Activated naive CD8-positive, alpha-beta T cell (primary cell): Measurements from ENCODE around the gene EZH1.

ENCODE experiments used
- H3K27ac Mint-ChIP-seq: one replicate; pipeline ENCODE4 v1.8.0; 2021; ENCODE audit warnings: mixed read lengths
- H3K27me3 Mint-ChIP-seq: one replicate; pipeline ENCODE4 v1.8.0; 2021; ENCODE audit warnings: mixed read lengths
- H3K36me3 Mint-ChIP-seq: one replicate; pipeline ENCODE4 v1.8.0; 2021; ENCODE audit warnings: mixed read lengths
- H3K4me1 Mint-ChIP-seq: one replicate; pipeline ENCODE4 v1.8.0; 2021; ENCODE audit warnings: low read depth, mixed read lengths
- H3K4me3 Mint-ChIP-seq: one replicate; pipeline ENCODE4 v1.8.0; 2021; ENCODE audit warnings: mild to moderate bottlenecking, mixed read lengths
- H3K9me3 Mint-ChIP-seq: one replicate; pipeline ENCODE4 v1.8.0; 2021; ENCODE audit warnings: low read depth, mixed read lengths

EZH1 gene

DNA sequence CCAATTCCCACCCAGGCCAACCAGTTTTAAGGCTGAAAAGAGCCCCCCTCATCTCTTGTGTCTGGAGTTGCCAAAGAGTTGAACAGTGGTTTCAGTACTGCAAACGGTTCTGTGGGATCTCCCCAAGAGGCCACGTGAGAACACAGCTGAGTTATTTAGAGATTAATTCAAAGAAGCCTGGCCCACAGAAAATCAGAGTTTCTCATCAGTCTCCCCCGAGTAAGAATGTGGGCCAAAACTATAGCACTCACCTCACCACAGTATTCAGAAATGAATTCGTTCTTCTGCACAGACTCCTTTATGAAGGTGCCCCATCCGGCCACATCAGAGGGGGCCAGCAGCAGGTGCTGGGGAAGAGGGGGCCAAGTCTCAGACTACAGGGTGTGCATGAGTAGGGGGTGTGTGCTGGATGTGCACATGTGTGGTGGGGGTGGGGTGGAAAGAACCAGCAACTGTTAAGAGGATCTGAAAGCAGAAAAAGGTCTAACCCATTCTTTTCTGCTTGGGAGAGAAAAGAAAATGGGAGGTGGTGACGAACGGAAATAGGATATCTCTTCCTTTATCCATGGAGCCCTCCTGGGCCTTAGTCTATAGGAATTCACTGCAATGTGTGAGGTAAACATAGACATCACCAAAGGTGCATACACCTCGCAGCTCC is 39.9 kb downstream of the EZH1 start:
- no peaks in the 10 kb centered on the region for H3K9me3 Mint-ChIP-seq
- no peak overlapping the region for H3K27ac Mint-ChIP-seq
- H3K36me3 Mint-ChIP-seq: peaks cover 35% of the 10 kb centered on the region
- no peak overlapping the region for H3K4me3 Mint-ChIP-seq
- peaks cover 21% of the 10 kb centered on the region for H3K4me1 Mint-ChIP-seq
- no peaks in the 10 kb centered on the region for H3K27me3 Mint-ChIP-seq

DNA sequence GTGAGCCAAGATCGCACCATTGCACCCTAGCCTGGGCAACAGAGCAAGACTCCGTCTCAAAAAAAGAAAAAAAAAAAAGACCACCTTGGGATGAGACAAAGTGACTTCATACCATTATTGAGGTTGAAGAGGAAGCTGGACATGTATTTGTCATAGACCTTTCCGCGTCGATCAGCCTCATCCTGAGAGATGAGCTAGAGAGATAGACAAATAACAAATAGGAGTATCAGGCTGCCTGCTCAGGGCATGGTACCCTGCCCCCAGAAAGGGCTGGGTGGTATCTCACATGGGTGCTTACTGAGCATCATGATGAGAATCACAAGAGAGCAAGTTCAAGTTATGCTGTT is 40.4 kb downstream of the EZH1 start:
- Mint-ChIP-seq H3K27ac (no peak overlapping the region), H3K36me3 (peaks cover 35% of the 10 kb centered on the region), H3K9me3 (no peaks in the 10 kb centered on the region), H3K4me3 (no peak overlapping the region), H3K4me1 (peaks cover 21% of the 10 kb centered on the region), H3K27me3 (no peaks in the 10 kb centered on the region)

DNA sequence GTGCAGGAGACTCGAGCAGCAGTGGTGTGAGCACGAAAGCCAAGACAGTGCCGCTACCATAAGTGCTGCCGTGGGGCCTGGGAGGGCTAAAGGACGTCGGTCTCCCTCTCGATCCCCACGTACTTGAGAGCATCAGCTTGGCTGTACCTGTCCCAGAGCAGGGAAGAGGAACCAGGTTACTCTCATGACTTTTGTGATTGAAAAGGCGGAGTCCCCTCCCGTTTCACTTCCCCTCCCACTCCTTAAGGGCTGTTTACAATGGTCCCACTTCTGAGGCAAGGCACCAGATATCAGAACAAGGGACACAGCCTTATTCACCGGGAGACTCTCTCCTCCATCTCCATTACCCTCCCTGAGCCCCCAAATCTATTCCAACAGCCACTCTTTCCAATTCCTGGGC is 42.4 kb downstream of the EZH1 start:
- Mint-ChIP-seq H3K36me3 (peaks cover 25% of the 10 kb centered on the region), H3K9me3 (no peaks in the 10 kb centered on the region), H3K27me3 (no peaks in the 10 kb centered on the region), H3K27ac (no peak overlapping the region), H3K4me3 (no peak overlapping the region), H3K4me1 (peaks cover 14% of the 10 kb centered on the region)

DNA sequence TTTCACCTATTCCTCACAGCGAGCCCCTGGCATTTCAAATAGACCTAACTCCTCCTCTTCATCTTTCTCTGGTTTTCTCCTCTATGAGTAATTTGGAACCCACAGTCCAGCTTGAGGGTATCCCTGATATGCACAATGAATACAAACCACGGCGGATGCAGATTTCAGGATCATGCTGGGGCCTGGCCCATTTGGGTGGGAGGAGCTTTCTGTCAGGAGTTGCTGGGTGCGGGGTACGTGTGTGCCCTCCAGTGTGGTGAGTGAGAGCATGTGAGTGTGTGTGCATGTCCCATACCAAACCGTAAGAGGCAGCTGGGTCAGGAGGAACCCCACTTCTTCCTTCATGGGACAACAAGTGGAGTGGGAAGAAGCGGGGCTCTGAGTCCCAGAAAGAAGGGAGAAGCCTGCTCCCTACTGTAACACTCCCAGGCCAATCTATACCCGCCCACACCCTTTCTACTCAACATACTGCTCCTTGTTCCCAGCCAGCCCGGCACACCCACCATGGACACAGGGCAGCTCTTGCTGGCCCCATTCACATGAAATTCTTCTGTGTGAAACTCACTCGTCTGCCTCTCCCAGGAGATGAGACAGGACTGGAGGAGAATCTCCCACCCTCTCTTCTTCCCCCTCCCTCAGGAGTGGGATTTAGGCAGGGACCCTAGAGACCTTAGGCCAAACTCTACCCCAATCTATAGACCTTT is 44.1 kb downstream of the EZH1 start:
- H3K36me3 Mint-ChIP-seq: peaks cover 25% of the 10 kb centered on the region
- no peak overlapping the region for H3K27ac Mint-ChIP-seq
- H3K9me3 Mint-ChIP-seq: no peaks in the 10 kb centered on the region
- peaks cover 1% of the 10 kb centered on the region for H3K4me1 Mint-ChIP-seq
- no peaks in the 10 kb centered on the region for H3K27me3 Mint-ChIP-seq
- H3K4me3 Mint-ChIP-seq: no peak overlapping the region

DNA sequence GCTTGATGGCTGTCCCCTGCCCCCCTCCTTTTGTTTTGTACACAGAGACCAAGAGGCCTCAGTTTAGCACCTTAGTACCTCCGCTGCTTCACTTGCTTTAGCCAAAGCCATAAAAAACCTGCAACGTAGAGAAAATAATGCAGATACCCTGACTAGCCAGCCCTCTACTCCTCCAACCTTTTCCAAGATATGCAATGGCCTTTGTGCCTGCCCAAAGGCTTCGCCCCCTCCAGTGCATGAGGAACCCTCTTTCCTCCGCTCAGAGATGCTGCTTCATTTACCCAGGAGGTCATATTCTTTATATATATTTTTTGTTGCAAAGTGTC is 45.5 kb downstream of the EZH1 start:
- Mint-ChIP-seq H3K4me3 (no peak overlapping the region), H3K36me3 (peaks cover 18% of the 10 kb centered on the region), H3K4me1 (no peaks in the 10 kb centered on the region), H3K9me3 (no peaks in the 10 kb centered on the region), H3K27ac (no peak overlapping the region), H3K27me3 (no peaks in the 10 kb centered on the region)

DNA sequence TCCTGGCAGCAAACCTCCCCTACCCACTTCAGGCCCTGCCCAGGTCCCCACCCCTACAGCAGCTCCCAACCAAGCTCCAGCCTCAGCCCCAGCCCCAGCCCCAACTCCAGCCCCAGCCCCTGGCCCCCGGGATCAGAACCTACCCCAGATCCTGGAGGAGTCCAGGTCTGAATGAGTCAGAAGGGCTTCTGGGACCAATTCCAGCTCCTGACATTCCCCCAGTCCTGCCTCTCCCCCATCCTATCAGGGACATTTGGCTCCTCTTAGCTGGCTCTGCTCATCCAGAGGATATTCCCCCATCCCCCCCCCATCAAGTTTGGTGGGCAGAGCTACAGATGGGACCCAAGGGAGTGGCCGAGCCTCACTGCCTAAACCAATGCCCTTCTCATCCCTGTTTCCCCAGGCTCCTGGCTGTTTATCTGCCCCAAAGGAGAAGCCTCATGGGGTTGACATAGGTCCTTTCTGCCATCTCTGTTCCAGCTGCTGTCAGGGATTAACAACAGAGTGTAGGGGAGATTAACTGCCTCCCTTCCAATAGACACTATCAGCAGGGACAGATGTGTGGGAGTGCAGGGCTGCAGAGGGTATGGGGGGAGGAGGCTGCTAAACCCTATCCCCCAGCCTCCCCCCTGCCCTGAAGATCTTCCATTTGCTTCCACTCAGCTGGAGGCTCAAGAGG is 46.0 kb downstream of the EZH1 start:
- H3K4me3 Mint-ChIP-seq: no peak overlapping the region
- H3K27me3 Mint-ChIP-seq: no peaks in the 10 kb centered on the region
- no peaks in the 10 kb centered on the region for H3K4me1 Mint-ChIP-seq
- peaks cover 16% of the 10 kb centered on the region for H3K36me3 Mint-ChIP-seq
- H3K27ac Mint-ChIP-seq: no peak overlapping the region
- H3K9me3 Mint-ChIP-seq: no peaks in the 10 kb centered on the region

DNA sequence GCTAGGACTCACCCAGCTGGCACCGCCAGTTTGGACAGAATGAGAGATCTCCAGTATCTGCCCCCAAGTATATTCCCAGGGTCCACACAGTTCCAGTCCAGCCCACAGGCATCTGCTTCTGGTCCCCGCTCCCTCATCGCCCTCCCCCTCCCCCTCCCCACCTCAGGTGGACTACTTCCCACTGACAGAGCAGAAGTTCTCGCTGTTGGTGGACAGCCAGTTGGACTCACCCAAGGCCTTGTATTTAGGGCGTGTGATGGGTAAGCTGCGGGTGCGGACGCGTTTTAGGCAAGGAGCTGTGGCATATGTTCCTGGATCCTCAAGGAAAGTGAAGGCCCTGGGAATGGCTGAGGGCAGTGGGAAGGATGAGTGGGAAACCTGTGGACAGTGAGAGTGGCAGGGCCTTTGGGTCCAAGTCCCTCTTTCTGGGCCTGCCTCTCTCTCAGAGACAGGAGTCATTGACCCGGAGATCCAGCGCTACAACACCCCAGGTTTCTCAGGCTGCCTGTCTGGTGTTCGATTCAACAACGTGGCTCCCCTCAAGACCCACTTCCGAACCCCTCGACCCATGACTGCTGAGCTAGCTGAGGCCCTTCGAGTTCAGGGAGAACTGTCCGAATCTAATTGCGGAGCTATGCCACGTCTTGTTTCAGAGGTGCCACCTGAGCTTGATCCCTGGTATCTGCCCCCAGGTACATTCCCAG is 47.6 kb downstream of the EZH1 start:
- H3K27me3 Mint-ChIP-seq: no peaks in the 10 kb centered on the region
- no peaks in the 10 kb centered on the region for H3K4me1 Mint-ChIP-seq
- no peak overlapping the region for H3K4me3 Mint-ChIP-seq
- peaks cover 7% of the 10 kb centered on the region for H3K36me3 Mint-ChIP-seq
- H3K9me3 Mint-ChIP-seq: no peaks in the 10 kb centered on the region
- no peak overlapping the region for H3K27ac Mint-ChIP-seq

DNA sequence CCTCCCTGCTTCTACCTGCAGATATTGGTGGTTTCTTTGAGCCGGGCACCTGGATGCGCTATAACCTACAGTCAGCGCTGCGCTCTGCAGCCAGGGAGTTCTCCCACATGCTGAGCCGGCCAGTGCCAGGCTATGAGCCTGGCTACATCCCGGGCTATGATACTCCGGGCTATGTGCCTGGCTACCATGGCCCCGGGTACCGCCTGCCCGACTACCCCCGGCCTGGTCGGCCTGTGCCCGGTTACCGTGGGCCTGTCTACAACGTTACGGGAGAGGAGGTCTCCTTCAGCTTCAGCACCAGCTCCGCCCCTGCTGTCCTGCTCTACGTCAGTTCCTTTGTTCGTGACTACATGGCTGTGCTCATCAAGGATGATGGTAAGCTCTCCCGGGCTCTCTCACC is 49.3 kb downstream of the EZH1 start:
- H3K27me3 Mint-ChIP-seq: no peaks in the 10 kb centered on the region
- no peaks in the 10 kb centered on the region for H3K4me1 Mint-ChIP-seq
- no peak overlapping the region for H3K4me3 Mint-ChIP-seq
- no peak overlapping the region for H3K27ac Mint-ChIP-seq
- no peaks in the 10 kb centered on the region for H3K9me3 Mint-ChIP-seq
- H3K36me3 Mint-ChIP-seq: peaks cover 4% of the 10 kb centered on the region

DNA sequence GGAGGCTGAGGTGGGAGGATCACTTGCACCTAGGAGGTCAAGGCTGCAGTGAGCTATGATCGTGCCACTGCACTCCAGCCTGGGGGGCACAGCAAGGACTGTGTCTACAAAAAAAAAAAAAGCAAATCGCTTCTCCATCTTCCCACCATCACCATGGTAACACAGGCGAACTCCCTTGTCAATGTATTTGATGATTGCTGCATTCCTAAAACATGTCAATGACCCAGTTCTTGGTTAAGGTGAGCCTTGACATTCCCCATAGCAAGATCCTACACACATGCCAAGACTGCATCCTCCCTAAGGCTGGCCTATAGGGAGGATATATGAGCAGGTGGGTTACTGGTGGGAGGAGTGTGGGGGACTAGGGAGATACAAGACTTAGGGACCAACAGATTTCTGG is 50.3 kb downstream of the EZH1 start:
- H3K9me3 Mint-ChIP-seq: no peaks in the 10 kb centered on the region
- H3K4me1 Mint-ChIP-seq: no peaks in the 10 kb centered on the region
- H3K36me3 Mint-ChIP-seq: peaks cover 4% of the 10 kb centered on the region
- H3K4me3 Mint-ChIP-seq: no peak overlapping the region
- no peaks in the 10 kb centered on the region for H3K27me3 Mint-ChIP-seq
- H3K27ac Mint-ChIP-seq: no peak overlapping the region

DNA sequence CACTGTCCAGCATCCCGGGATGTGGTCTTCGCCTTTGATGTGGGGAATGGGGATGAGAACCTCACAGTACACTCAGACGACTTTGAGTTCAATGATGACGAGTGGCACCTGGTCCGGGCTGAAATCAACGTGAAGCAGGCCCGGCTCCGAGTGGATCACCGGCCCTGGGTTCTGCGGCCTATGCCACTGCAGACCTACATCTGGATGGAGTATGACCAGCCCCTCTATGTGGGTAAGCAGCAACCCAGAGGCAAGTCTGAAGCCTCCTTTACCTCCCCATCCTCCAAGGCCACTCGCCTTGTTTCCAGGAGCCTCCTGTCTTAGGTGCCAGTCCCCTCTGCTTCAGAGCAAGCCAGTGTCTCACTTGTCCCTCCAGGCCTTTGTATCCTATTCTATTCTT is 52.4 kb downstream of the EZH1 start:
- Mint-ChIP-seq H3K4me3 (no peak overlapping the region), H3K27me3 (no peaks in the 10 kb centered on the region), H3K9me3 (no peaks in the 10 kb centered on the region), H3K4me1 (no peaks in the 10 kb centered on the region), H3K36me3 (peaks cover 2% of the 10 kb centered on the region), H3K27ac (no peak overlapping the region)

DNA sequence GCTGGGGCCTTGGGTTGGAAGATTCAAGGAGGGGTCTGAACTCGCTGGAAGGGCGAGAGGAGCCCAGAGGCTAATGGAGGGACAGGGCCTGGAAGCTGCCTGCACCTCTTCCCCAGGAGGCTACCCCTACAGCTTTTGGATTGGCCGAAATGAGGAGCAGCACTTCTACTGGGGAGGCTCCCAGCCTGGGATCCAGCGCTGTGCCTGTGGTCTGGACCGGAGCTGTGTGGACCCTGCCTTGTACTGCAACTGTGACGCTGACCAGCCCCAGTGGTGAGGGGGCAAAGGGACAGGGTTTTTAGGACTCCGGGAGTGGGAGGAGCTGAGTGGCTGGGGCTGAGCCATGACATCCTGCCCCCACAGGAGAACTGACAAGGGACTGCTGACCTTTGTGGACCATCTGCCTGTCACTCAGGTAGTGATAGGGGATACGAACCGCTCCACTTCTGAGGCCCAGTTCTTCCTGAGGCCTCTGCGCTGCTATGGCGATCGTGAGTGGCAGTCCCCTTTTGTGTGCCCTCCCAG is 53.8 kb downstream of the EZH1 start:
- peaks cover 2% of the 10 kb centered on the region for H3K36me3 Mint-ChIP-seq
- H3K27ac Mint-ChIP-seq: no peak overlapping the region
- no peaks in the 10 kb centered on the region for H3K4me1 Mint-ChIP-seq
- H3K4me3 Mint-ChIP-seq: no peak overlapping the region
- H3K27me3 Mint-ChIP-seq: no peaks in the 10 kb centered on the region
- H3K9me3 Mint-ChIP-seq: no peaks in the 10 kb centered on the region

DNA sequence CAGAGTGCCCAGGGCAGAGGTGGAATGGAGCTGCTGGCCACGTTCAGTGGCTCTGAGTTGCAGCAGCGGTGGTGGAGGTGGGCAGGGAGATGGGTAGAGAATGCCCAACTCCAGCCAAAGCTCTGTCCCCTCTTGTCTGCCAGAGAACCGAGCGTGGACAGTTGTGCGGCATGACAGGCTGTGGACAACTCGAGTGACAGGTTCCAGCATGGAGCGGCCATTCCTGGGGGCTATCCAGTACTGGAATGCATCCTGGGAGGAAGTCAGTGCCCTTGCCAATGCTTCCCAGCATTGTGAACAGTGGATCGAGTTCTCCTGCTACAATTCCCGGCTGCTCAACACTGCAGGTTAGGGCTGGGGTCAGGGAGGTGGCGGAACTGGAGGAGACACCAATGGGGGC is 54.2 kb downstream of the EZH1 start:
- no peaks in the 10 kb centered on the region for H3K36me3 Mint-ChIP-seq
- H3K9me3 Mint-ChIP-seq: no peaks in the 10 kb centered on the region
- no peaks in the 10 kb centered on the region for H3K27me3 Mint-ChIP-seq
- no peaks in the 10 kb centered on the region for H3K4me1 Mint-ChIP-seq
- no peak overlapping the region for H3K4me3 Mint-ChIP-seq
- no peak overlapping the region for H3K27ac Mint-ChIP-seq

DNA sequence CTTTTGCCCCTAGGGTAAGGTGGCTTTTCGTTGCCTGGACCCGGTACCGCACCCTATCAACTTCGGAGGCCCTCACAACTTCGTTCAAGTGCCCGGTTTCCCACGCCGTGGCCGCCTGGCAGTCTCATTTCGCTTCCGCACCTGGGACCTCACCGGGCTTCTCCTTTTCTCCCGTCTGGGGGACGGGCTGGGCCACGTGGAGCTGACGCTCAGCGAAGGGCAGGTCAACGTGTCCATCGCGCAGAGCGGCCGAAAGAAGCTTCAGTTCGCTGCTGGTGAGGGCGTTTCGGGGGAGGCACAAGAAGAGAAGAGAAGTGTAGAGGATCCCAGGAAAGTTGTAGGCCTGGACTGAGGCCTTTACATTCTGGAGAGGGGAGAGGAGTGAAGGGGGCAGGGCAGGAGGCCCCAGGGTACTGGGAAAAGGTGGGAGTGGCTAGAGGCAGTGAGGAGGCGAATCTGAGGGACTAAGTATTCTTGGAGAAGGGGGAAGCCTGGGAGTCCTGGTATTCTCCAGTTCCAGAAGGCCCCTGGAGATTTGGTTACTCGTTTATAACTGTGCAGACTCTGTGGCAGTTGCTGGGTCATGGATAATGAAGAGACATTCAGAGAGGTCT is 57.0 kb downstream of the EZH1 start:
- H3K4me3 Mint-ChIP-seq: no peak overlapping the region
- H3K27ac Mint-ChIP-seq: no peak overlapping the region
- peaks cover 9% of the 10 kb centered on the region for H3K4me1 Mint-ChIP-seq
- H3K27me3 Mint-ChIP-seq: no peaks in the 10 kb centered on the region
- H3K9me3 Mint-ChIP-seq: no peaks in the 10 kb centered on the region
- no peaks in the 10 kb centered on the region for H3K36me3 Mint-ChIP-seq

DNA sequence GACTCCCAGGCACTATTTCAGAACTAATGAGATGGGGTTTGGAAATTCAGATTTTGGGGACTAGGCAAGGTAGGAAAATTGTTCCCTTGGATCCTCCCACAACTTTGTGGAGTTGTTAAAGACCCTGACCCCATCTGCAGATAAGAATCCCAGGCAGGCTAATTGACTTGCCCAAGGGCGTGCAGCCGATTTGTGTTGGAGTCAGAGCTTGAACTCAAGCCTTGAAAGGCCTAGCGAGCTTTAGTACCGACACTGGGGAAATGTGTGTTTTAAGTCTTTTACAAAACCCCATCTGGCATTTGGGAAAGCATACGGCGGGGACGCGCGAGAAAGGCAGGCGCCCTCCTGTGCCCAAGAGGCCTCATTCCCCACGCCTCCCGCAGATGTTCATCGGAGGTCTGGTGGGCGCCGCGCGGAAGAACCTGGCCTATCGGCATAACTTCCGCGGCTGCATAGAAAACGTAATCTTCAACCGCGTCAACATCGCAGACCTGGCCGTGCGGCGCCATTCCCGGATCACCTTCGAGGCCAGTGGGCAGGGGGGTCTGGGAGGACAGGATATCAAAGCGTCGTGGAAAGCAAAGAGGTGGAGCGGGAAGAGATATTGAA is 58.2 kb downstream of the EZH1 start:
- Mint-ChIP-seq H3K27ac (no peak overlapping the region), H3K4me3 (no peak overlapping the region), H3K4me1 (peaks cover 19% of the 10 kb centered on the region), H3K9me3 (no peaks in the 10 kb centered on the region), H3K36me3 (no peaks in the 10 kb centered on the region), H3K27me3 (peaks cover 3% of the 10 kb centered on the region)
